Panc1 (cell line): ENCODE results near the gene RNF182.

Experiments used
- CTCF ChIP-seq: fragments of 450-650 bp; IDR thresholded peaks from 2 replicates; pipeline ENCODE4 v1.5.1; 2017; ENCODE audit warnings: mild to moderate bottlenecking
- POLR2AphosphoS5 ChIP-seq: IDR thresholded peaks from 2 replicates; pipeline ENCODE4 v1.6.1; 2012; ENCODE audit warnings: mild to moderate bottlenecking, low read depth, low read length, moderate library complexity
- REST ChIP-seq, 2 experiments: IDR thresholded peaks; 2 replicates each; pipeline ENCODE4 v1.6.1; 2011 to 2012; ENCODE audit warnings: low read depth in 2 of 2, control low read depth in 1 of 2, low read length in 1 of 2, mild to moderate bottlenecking in 1 of 2, moderate library complexity in 1 of 2; ENCODE audit not compliant: insufficient read depth in 1 of 2
- SIN3A ChIP-seq: IDR thresholded peaks from 2 replicates; pipeline ENCODE4 v1.6.1; 2012; ENCODE audit warnings: low read depth, mild to moderate bottlenecking, low read length, moderate library complexity, borderline replicate concordance; ENCODE audit not compliant: insufficient read depth
- TCF7L2 ChIP-seq: IDR thresholded peaks from 2 replicates; pipeline ENCODE4 v1.6.1; 2011; ENCODE audit warnings: mild to moderate bottlenecking, low read depth, low read length, inconsistent platforms

GRCh38 chr6:13908955-13909381 lies 15.8 kb upstream of the RNF182 start:
- peak; percentile 89 for TF ChIP-seq CTCF
- TF ChIP-seq TCF7L2, result peak; percentile 76
- TF ChIP-seq POLR2AphosphoS5, result no peak
- TF ChIP-seq SIN3A, result no peak
- no peak for TF ChIP-seq REST (IDR thresholded peaks at IDR 0.05; ENCODE audit: insufficient read depth in 1 of 2, low read depth in 2 of 2, low read length in 1 of 2)
